Measurements from ENCODE around the gene TMEM82. TPM values are rescaled to one million over a fixed set of nuclear protein-coding genes. Genes with fewer than 3 reads are reported as not detected.
A peak's percentile ranks its signal among the peaks of the same experiment; 100 is the strongest.

The TMEM82 gene
- total and polyA plus RNA-seq, 9 of the 15 experiments (the other 6 are each of a cell fraction or from before 2014, with no cell fraction given), result not detected

- TF ChIP-seq ZBTB26 (CRISPR knock-in tag; IDR thresholded peaks at IDR 0.05) (no peak), ARID3B (CRISPR knock-in tag; IDR thresholded peaks at IDR 0.05; ENCODE audit: borderline replicate concordance) (0 out of 2 replicates have a peak, but pooled peaks have one; percentile 12), NCOA4 (IDR thresholded peaks at IDR 0.05; ENCODE audit: partially characterized antibody) (no peak), CEBPZ (IDR thresholded peaks at IDR 0.05; ENCODE audit: borderline replicate concordance, low read depth, low read length) (0 out of 2 replicates have a peak, but pooled peaks have one; percentile 25), DPF2 (IDR thresholded peaks at IDR 0.05) (no peak), ZNF668 (CRISPR knock-in tag; IDR thresholded peaks at IDR 0.05) (no peak), UBTF (IDR thresholded peaks at IDR 0.05; ENCODE audit: borderline replicate concordance in 1 of 2, low read depth in 2 of 2, low read length in 2 of 2) (0 out of 4 replicates have a peak, but pooled peaks of 1 of the 2 experiments have one; percentile 51), CC2D1A (IDR thresholded peaks at IDR 0.05) (peak; percentile 71), DIDO1 (tag; IDR thresholded peaks at IDR 0.05; ENCODE audit: low read depth) (no peak), TCF7L2 (IDR thresholded peaks at IDR 0.05; ENCODE audit: low read depth, low read length) (no peak)
- TF ChIP-seq, protein P1, sequence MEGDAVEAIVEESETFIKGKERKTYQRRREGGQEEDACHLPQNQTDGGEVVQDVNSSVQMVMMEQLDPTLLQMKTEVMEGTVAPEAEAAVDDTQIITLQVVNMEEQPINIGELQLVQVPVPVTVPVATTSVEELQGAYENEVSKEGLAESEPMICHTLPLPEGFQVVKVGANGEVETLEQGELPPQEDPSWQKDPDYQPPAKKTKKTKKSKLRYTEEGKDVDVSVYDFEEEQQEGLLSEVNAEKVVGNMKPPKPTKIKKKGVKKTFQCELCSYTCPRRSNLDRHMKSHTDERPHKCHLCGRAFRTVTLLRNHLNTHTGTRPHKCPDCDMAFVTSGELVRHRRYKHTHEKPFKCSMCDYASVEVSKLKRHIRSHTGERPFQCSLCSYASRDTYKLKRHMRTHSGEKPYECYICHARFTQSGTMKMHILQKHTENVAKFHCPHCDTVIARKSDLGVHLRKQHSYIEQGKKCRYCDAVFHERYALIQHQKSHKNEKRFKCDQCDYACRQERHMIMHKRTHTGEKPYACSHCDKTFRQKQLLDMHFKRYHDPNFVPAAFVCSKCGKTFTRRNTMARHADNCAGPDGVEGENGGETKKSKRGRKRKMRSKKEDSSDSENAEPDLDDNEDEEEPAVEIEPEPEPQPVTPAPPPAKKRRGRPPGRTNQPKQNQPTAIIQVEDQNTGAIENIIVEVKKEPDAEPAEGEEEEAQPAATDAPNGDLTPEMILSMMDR (IDR thresholded peaks at IDR 0.05 in 2 of 3, conservative IDR thresholded peaks at IDR 0.05 in 1 of 3; ENCODE audit: insufficient read depth in 2 of 3, low read depth in 1 of 3, low read length in 3 of 3), result peak; percentile 96 to 98 (median 97)
- TF ChIP-seq, protein P2, sequence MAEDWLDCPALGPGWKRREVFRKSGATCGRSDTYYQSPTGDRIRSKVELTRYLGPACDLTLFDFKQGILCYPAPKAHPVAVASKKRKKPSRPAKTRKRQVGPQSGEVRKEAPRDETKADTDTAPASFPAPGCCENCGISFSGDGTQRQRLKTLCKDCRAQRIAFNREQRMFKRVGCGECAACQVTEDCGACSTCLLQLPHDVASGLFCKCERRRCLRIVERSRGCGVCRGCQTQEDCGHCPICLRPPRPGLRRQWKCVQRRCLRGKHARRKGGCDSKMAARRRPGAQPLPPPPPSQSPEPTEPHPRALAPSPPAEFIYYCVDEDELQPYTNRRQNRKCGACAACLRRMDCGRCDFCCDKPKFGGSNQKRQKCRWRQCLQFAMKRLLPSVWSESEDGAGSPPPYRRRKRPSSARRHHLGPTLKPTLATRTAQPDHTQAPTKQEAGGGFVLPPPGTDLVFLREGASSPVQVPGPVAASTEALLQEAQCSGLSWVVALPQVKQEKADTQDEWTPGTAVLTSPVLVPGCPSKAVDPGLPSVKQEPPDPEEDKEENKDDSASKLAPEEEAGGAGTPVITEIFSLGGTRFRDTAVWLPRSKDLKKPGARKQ (CRISPR knock-in tag; IDR thresholded peaks at IDR 0.05), result no peak
These were observed 1.1 kb upstream of the TMEM82 start (continued) for GRCh38 chr1:15740924-15741850.
